KBM-7 (cell line): ENCODE data around the gene LRIG1.

ENCODE experiments used
- DNase-seq: peaks from one replicate; pipeline ENCODE4 v3.0.0-alpha.2; 2015
- in situ Hi-C: fragments of 300-500 bp; cut with MboI; formaldehyde crosslinking; loops from 2 replicates; pipeline ENCODE4 v1.14.3; 2020; ENCODE audit warnings: low sequenced_read_pairs, low pct_unique_long_range_greater_than_20kb, mixed read lengths

The LRIG1 gene

DNA sequence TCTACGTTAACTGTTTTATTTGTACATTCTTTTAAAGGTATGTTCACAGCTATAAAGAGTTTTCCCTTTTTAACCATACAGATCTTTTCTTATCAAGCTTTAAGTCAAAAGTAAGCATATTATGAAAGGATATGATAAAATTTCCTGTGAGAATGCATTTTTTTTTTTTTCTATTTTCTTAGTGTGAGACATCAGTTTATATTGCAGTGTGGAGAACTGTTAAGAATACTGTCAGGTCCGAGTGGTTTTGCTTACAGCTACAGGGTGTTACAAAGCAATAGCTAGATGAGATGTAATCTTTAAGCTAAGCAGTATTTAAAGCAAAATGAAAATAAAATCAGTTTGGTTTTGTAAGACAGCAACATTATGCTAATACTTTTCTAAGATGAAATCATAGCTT is 146.8 kb downstream of the LRIG1 start:
- in situ Hi-C loops = no loop called here

DNA sequence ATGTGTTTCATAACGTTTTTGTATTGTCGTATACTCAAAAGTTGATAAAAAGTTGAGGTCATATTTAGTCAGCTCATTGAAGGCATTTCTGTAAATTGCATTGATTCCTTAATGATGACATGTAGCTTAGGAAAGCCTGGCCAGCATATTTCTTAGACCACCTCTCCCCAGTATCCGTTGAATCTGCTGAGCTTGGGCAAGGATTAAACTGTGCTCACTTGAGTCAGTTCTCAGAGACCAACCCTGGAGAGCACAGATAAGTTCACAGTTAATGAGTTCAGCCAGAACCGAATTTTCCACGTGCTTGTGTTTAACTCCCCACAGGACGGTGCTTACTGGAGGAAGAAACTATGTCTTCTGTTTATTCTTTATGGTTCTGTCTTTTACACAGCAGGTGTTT is 147.3 kb downstream of the LRIG1 start:
- DNase-seq = no peak
- in situ Hi-C loops = no loop called here

More for the DNA sequence above, 146.8 kb downstream of the LRIG1 start:
- DNase-seq = no peak

DNA sequence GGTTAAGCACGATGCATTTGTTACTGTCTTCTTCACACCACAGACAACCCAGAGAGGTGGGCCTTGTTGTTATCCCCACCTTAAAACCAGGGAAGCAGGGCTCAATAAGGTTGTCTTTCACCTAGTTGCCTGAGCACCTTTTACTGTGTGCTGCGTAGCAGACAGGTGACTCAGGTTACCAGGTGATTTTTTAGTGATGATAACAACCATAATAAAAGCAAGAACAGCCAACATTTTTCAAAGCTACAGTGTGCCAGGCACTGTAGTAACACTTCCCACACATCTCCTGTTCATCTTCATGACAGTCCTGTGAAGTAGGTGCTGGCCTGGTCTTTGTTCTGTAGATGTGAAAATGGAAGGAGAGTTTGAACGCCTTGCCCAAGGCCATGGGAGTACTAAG is 147.8 kb downstream of the LRIG1 start:
- DNase-seq = no peak
- in situ Hi-C loops = no loop called here

DNA sequence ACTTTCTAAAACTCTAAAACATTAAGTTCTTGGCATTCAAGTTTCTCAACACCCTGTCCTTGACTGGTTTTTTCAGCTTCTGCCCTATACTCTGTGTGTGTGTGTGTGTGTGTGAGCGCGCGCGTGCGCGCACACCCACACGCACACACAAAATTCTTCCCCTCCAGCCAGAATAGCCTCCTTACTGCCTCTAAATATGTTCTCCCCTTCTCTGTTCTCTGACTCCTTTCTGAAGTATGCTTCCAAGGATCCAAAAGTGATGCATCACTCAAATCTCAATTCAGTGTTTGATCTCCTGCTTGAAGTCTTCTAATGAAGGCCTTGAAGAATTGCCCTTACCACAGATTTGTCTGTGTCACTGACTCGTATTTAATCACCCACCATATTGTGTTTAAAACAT is 150.2 kb downstream of the LRIG1 start:
- in situ Hi-C loops = no loop called here

DNA sequence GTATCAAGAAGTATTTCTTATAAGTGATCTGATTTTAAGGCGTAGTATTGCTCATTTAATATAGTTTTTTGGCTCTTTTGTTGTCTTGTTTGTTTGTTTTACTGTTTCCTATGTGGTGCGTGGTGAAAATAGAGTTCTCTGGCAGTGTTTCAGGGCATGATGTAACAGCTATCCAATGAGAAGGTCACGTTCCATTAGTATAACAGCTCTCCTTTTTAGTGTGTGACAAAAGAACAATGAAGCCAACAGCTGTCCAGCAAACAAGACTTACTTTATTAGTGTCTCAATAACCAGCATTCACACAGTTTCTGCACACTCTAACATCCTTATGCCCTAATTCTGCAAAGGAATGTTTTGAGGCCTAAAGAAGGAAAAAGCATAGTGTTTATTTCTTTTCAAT is 152.1 kb downstream of the LRIG1 start:
- in situ Hi-C loops = no loop called here
- no peak for DNase-seq

More for the DNA sequence above, 150.2 kb downstream of the LRIG1 start:
- DNase-seq = no peak

DNA sequence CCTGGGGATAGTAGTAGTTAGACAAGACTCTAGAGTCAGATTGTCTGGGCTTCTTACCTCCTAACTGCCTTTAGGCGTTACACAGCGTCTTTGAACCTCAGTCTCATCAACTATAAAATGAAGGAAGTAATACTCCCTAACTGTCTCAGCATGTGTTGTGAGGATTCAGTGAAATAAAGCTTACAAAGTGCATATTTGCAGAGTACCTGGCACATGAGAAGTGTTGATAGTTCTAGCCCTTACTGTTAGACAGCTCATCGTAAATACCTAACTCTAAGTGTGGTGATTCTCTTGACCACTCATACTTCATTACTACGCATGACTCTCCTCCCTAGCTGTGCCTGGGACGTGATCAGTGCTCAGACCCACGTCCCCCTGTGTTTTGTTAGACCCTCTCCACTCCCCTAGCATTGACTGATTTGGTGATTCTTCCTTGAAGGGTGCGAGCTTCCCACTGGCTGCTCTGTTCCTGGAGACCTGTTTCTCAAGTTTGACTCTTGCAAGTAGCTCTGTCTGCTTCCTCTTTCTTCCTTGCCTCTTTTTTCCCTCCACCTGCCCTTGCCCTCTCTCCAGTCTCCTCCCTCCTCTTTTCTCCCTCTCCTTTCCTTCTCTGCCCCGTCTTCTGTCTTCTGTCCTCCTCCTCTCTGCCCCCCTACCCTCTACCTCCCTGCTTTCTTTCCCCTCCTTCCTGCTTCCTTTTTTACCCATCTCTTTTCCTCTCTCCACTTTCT is 155.8 kb downstream of the LRIG1 start:
- peak; percentile 26 for DNase-seq
- in situ Hi-C loops = no loop called here

DNA sequence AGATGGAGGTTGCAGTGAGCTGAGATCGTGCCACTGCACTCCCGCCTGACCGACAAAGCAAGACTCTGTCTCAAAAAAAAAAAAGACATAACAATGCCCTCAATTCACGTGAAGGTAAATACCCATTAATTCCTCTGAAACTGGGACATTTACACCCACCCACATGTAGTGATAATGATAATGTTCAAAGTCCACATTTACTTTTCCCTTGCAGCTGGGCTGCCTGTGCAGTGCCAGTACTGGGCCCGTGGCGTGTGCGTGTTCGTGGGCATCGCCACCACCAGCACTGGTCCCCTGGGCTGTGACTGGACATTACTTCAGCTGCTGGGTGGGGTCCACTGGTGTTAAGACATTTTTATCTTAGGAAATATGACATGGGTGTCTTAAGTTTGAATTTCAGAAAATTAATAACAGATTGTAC is 156.4 kb downstream of the LRIG1 start:
- in situ Hi-C loops = no loop called here

DNA sequence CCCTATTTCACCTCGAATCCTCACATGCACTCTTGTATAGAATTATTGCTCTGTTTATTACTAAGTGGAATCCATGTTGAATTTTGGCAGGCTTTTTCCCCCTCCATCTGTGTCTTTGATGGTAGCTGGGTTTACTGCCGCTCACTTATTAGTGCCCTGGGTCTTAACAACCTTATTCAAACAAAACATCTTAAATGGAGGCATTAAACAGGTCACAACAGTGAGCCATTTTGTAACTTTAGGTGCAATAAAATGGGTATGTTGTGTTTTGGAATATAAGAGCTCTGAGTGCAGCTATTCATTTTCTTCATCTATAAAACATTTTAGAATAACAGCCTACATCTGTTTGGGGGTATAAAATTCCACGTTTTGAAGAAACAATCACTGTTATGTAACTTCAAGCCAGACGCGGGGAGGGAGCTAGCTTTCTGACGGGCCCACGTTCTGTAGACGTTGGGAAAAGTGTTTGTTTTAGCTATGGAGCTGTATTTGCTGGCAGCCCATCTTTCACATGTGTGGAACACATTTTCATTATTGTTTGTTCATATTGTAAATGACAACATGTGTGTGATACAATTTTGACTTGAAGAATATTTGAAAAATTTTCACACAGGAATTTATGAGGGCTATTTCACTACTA is 158.0 kb downstream of the LRIG1 start:
- no peak for DNase-seq
- in situ Hi-C loops = no loop called here

More for the DNA sequence above, 156.4 kb downstream of the LRIG1 start:
- DNase-seq = no peak

DNA sequence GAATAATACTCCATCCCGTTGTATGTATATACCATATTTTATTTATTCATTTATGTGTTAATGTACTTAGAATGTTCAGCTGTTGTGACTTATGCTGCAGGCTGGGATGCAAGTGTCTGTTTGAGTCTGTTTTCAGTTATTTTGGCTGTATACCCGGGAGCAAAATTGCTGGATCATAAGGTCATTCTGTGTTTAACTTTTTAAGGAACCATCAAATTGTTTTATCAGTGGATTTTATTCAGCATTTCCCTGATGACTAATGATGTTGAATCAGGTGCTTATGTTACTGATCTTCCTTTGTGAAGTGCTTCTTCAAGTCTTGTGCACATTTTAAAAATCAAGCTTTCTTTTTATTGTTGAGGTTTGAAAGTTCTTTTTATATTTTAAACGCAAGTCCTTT is 161.9 kb downstream of the LRIG1 start:
- in situ Hi-C loops = no loop called here

DNA sequence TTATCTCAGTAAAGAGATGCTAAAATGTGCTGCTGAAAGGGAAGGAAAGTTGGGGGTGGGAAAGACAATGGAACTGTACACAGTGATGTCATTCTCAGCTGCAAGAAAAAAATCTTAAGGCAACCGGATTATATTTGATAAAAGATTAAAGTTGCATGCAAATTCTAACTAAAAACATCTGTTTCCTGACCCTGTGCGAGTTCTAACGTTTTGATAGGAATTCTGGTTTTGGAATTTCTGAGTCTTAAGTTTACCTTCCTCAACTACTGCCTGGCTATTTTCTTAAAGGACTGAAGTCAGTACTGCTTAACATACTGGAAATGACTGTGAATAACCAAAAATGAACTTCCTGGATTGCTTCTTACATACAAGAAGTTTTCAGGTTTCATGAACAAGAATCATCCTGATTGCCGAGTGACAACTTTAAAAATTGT is 164.5 kb downstream of the LRIG1 start:
- in situ Hi-C loops = no loop called here
- no peak for DNase-seq

More for the DNA sequence above, 161.9 kb downstream of the LRIG1 start:
- no peak for DNase-seq

DNA sequence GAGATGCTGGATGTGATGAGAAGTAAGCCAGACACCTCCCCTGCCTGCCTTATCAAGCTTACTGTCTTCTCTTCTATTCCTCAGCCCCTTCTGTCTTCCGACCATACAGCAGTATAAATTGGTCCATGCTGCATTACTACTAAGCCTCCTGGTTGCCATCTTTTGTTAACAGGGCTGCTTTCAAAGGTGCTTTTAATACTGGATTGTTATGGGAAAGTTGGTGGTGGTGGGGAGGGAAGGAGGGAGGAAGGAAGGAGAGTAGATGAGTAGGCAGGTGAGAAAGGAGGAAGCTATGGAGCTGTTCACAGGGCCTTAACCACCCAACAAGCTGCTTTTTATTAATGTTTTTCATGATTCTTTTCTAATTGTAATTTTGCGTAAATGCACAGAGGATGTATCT is 165.2 kb downstream of the LRIG1 start:
- in situ Hi-C loops = no loop called here
- DNase-seq = no peak
